PC-9 (cell line): ENCODE results near the gene POLDIP2. TPM values are rescaled to one million over a fixed set of nuclear protein-coding genes. Genes with fewer than 3 reads are reported as not detected.

ENCODE experiments used
- BruUV-seq: library from RNA; stranded (reverse); fragments of 400-500 nt; replicated peaks from 2 replicates; lab custom pipeline; 2021; lab: Mats Ljungman, UMichigan
- CTCF ChIA-PET: fragments of 300-600 bp; sonication (Branson Sonifier 250); formaldehyde crosslinking; loops from one replicate; lab custom pipeline; 2022; ENCODE audit warnings: antibody characterized with exemption; lab: Charles Lee
- POLR2A ChIA-PET: fragments of 300-600 bp; sonication (Branson Sonifier 250); formaldehyde crosslinking; loops from one replicate; lab custom pipeline; 2022; ENCODE audit warnings: antibody characterized with exemption; ENCODE audit not compliant: unreplicated experiment; lab: Charles Lee
- DNase-seq, 2 experiments: peaks; one replicate each; pipeline versions ENCODE4 v3.0.0 to v3.0.0-alpha.2; 2015 to 2022; ENCODE audit warnings: mixed read lengths in 1 of 2
- H2AFZ ChIP-seq: fragments of 200-600 bp; sonication (generic); 2 replicates; pipeline ENCODE4 v1.8.1; 2017; ENCODE audit warnings: antibody characterized with exemption
- H3F3A ChIP-seq: fragments of 200-600 bp; sonication (generic); 2 replicates; pipeline ENCODE4 v1.8.1; 2017; ENCODE audit warnings: antibody characterized with exemption, mild to moderate bottlenecking, low read depth; ENCODE audit not compliant: insufficient read depth
- H3K27ac ChIP-seq: fragments of 200-600 bp; sonication (generic); 2 replicates; pipeline ENCODE4 v1.6.1; 2016; ENCODE audit warnings: mixed run types
- H3K27me3 ChIP-seq: fragments of 200-600 bp; sonication (generic); 2 replicates; pipeline ENCODE4 v1.6.1; 2016; ENCODE audit warnings: low read depth, mixed run types; ENCODE audit not compliant: insufficient read depth
- H3K36me3 ChIP-seq: fragments of 200-600 bp; sonication (generic); 2 replicates; pipeline ENCODE4 v1.6.1; 2016; ENCODE audit warnings: low read depth, mixed run types
- H3K4me1 ChIP-seq: fragments of 200-600 bp; sonication (generic); replicated peaks from 2 replicates; pipeline ENCODE4 v1.6.1; 2016; ENCODE audit warnings: mixed run types; ENCODE audit not compliant: insufficient read depth
- H3K4me2 ChIP-seq: fragments of 200-600 bp; sonication (generic); 2 replicates; pipeline ENCODE4 v1.6.1; 2017; ENCODE audit warnings: mixed run types
- H3K4me3 ChIP-seq: fragments of 200-600 bp; sonication (generic); 2 replicates; pipeline ENCODE4 v1.6.1; 2016; ENCODE audit warnings: mixed run types
- H3K79me2 ChIP-seq: fragments of 200-600 bp; sonication (generic); 2 replicates; pipeline ENCODE4 v1.6.1; 2017; ENCODE audit warnings: low read depth, mixed run types
- H3K9me2 ChIP-seq: fragments of 200-600 bp; sonication (generic); 2 replicates; pipeline ENCODE4 v1.8.1; 2017; ENCODE audit warnings: mild to moderate bottlenecking; ENCODE audit not compliant: insufficient read depth
- H3K9me3 ChIP-seq: fragments of 200-600 bp; sonication (generic); 2 replicates; pipeline ENCODE4 v1.8.1; 2016; ENCODE audit warnings: low read depth; ENCODE audit not compliant: insufficient read depth
- H4K20me1 ChIP-seq: fragments of 200-600 bp; sonication (generic); 2 replicates; pipeline ENCODE4 v1.8.1; 2017; ENCODE audit not compliant: insufficient read depth
- EZH2 ChIP-seq: fragments of 200-600 bp; sonication (generic); IDR thresholded peaks from 2 replicates; pipeline ENCODE4 v1.8.0; 2017; ENCODE audit warnings: antibody characterized with exemption, low read depth
- intact Hi-C: fragments of 100-400 bp; cut with micrococcal nuclease; formaldehyde crosslinking; loops from one replicate; pipeline ENCODE4 v1.10.0; 2022; ENCODE audit not compliant: unreplicated experiment
- total RNA-seq: library from RNA; stranded (reverse); gene quantifications from 2 replicates; pipeline ENCODE4 v1.2.3, GENCODE V29; 2021
- TF ChIP-seq, protein P1 (sequence below): fragments of 200-600 bp; sonication (generic); conservative IDR thresholded peaks from 2 replicates; pipeline ENCODE4 v1.6.1; 2017; ENCODE audit warnings: mixed run types, antibody characterized with exemption, mild to moderate bottlenecking, moderate library complexity

Gene POLDIP2
- total RNA-seq, 1 experiment from 2014 or later, result 98.2 TPM

DNA sequence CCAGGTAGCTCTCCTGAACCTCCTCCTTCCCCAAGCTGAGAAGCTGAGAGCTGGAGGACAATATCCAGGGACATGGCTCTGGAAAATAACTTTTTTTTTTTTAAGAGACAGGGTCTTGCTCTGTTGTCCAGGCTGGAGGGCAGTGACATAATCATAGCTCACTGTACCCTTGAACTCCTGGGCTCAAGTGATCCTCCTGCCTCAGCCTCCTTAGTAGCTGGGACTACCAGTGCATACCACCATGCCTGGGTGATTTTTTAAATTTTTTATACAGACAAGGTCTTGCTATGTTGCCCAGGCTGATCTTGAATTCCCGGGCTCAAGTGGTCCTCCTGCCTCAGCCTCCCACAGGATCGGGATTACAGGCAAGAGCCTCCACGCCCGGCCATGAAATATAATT, 42.5 kb upstream of the POLDIP2 start:
- no peak for DNase-seq
- Histone ChIP-seq H3K9me2 (no peaks in the 10 kb centered on the region), H3F3A (peaks cover 6% of the 10 kb centered on the region; the same call in 1 of the 2 replicates), H3K27ac (no peak overlapping the region), H3K36me3 (0 out of 2 replicates have a peak, but pooled peaks cover 15% of the 10 kb centered on the region), H4K20me1 (no peaks in the 10 kb centered on the region), H2AFZ (no peak overlapping the region), H3K4me1 (0 out of 2 replicates have a peak, but pooled peaks cover under 1% of the 10 kb centered on the region), H3K4me2 (no peak overlapping the region), H3K9me3 (no peaks in the 10 kb centered on the region), H3K27me3 (no peaks in the 10 kb centered on the region), H3K79me2 (peaks cover 4% of the 10 kb centered on the region; the same call in 1 of the 2 replicates), H3K4me3 (no peak overlapping the region)
- POLR2A ChIA-PET, result no interaction called here
- no TSS peak for BruUV-seq
- CTCF ChIA-PET, result no interaction called here
- intact Hi-C loops, result no loop called here
- TF ChIP-seq, protein P1, sequence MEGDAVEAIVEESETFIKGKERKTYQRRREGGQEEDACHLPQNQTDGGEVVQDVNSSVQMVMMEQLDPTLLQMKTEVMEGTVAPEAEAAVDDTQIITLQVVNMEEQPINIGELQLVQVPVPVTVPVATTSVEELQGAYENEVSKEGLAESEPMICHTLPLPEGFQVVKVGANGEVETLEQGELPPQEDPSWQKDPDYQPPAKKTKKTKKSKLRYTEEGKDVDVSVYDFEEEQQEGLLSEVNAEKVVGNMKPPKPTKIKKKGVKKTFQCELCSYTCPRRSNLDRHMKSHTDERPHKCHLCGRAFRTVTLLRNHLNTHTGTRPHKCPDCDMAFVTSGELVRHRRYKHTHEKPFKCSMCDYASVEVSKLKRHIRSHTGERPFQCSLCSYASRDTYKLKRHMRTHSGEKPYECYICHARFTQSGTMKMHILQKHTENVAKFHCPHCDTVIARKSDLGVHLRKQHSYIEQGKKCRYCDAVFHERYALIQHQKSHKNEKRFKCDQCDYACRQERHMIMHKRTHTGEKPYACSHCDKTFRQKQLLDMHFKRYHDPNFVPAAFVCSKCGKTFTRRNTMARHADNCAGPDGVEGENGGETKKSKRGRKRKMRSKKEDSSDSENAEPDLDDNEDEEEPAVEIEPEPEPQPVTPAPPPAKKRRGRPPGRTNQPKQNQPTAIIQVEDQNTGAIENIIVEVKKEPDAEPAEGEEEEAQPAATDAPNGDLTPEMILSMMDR, result no peak
- no peak for TF ChIP-seq EZH2

DNA sequence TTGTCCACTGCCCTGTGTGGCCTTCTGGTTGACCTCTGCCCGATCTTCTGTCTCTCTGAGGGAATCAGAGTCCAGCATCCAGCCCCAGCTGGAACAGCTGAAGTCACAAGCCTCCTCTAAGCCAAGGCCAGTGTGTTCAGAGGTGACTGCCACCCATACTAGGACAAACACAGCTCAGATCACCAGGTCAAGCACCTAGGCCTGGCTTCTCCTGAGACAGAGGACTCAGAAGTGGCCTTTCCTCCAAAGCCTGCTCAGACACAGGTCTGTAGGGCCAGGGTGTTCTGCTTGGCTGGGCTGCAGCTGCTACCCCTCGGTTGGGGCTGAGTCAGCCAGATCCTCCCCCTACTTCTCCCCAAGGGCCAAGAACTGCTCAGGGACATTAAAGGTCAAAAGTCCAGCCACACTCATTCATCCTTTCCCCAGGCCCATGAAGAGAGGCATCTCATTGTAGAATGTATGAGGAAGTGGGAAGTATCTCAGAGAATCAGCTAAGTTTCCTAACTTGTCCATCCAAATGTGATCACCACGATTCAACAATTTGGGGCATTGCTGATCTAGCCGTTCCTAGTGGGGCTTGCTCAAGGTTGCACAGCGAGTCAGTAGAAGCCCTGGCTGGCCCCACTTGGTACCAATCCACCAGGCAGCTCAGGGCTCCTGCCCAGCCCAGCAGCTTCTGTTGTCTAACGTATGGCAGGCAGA, 41.1 kb upstream of the POLDIP2 start:
- no TSS peak for BruUV-seq
- Histone ChIP-seq H3K9me3 (no peaks in the 10 kb centered on the region), H3K79me2 (no peaks in the 10 kb centered on the region), H3K36me3 (0 out of 2 replicates have a peak, but pooled peaks cover 8% of the 10 kb centered on the region), H3F3A (peaks cover 6% of the 10 kb centered on the region; the same call in 1 of the 2 replicates), H3K27ac (no peak overlapping the region), H3K4me1 (no peaks in the 10 kb centered on the region), H3K4me2 (no peak overlapping the region), H2AFZ (no peak overlapping the region), H4K20me1 (no peaks in the 10 kb centered on the region), H3K9me2 (no peaks in the 10 kb centered on the region), H3K4me3 (no peak overlapping the region), H3K27me3 (no peaks in the 10 kb centered on the region)
- intact Hi-C loops, result no loop called here
- DNase-seq, result no peak
- TF ChIP-seq, protein P1, result no peak
- no peak for TF ChIP-seq EZH2
- CTCF ChIA-PET, result interaction anchor here (0.5 kb wide), 1 partner anchor 517 kb away, joined by 6 read pairs; no protein-coding TSS in a partner anchor
- POLR2A ChIA-PET, result interaction anchor here (0.5 kb wide), 2 partner anchors 22 to 63 kb away, joined by 4 to 8 read pairs; partner anchors contain the start of genes IFT20 and TNFAIP1

DNA sequence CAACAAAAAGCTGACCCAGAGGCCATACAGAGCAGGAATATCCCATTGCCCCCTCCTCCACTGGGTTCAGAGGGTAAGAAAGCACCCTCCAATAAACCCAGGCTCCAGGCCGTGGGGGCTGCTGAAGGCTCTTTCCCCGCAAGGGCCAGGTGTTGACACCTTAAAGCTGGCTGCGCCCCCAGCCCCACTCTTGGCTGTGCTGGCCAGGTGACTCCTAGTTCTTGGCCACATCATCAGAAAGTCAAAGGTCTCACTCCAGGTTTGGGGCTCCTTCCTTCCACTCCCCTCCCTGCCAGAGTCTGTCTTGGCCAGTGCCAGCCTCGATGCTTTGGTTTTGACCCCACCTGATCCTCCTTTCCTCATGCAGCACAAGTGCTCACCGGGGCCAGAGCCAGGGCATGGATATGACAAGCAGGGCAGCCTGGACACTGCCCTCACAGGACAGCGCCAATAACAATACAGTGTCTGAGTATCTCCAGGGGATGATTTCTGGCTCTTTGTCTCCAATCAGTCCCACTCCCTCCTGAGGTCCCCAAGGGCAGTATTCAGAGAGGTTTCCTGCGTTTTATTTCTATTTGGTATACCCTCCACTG, 40.5 kb upstream of the POLDIP2 start:
- no peaks in the 10 kb centered on the region for H3K4me1 ChIP-seq
- no peaks in the 10 kb centered on the region for H3K79me2 ChIP-seq
- no peak for DNase-seq
- no peak overlapping the region for H3K4me2 ChIP-seq
- intact Hi-C loops, result no loop called here
- no peak overlapping the region for H3K27ac ChIP-seq
- H3K36me3 ChIP-seq, result 0 out of 2 replicates have a peak, but pooled peaks cover 8% of the 10 kb centered on the region
- ChIA-PET CTCF (interaction anchor here (0.6 kb wide), 1 partner anchor 24 kb away, joined by 3 read pairs; no protein-coding TSS in a partner anchor), POLR2A (no interaction called here)
- H2AFZ ChIP-seq, result no peak overlapping the region
- H3K27me3 ChIP-seq, result no peaks in the 10 kb centered on the region
- H3K9me2 ChIP-seq, result no peaks in the 10 kb centered on the region
- no peaks in the 10 kb centered on the region for H3K9me3 ChIP-seq
- BruUV-seq, result no TSS peak
- no peak for TF ChIP-seq EZH2
- TF ChIP-seq, protein P1, result no peak
- no peaks in the 10 kb centered on the region for H4K20me1 ChIP-seq
- peaks cover 6% of the 10 kb centered on the region; the same call in 1 of the 2 replicates for H3F3A ChIP-seq
- no peak overlapping the region for H3K4me3 ChIP-seq
